K562 (cell line): Measurements from ENCODE around the gene CUX1. TPM values are rescaled to one million over a fixed set of nuclear protein-coding genes. Genes with fewer than 3 reads are reported as not detected.

Experiments used
- ATAC-seq: fragments of 200-7000 bp; cut with Tn5 transposase; 3 replicates; pipeline ENCODE4 v1.9.1; 2020; ENCODE audit warnings: moderate library complexity
- BruUV-seq: library from RNA; stranded (reverse); fragments of 400-500 nt; replicated peaks from 2 replicates; lab custom pipeline; 2021; lab: Mats Ljungman, UMichigan
- CTCF ChIA-PET: fragments of 300-600 bp; formaldehyde crosslinking; extraction: SDS; loops from one replicate; lab custom pipeline; 2021; ENCODE audit warnings: low intra/inter-chr PET ratio; lab: Yijun Ruan, JAX
- POLR2A ChIA-PET: fragments of 300-600, 350-650 bp; sonication (Branson Sonifier 250); formaldehyde crosslinking; extraction: SDS; loops from one replicate; lab custom pipeline; 2021; ENCODE audit warnings: antibody characterized with exemption, inconsistent platforms; lab: Yijun Ruan, JAX
- DNase-seq, 4 experiments: peaks; one replicate each; pipeline versions ENCODE4 v3.0.0 to v3.0.0-alpha.2; 2011 to 2018; ENCODE audit warnings: low spot score in 3 of 4, mixed read lengths in 3 of 4; ENCODE audit errors: extremely low read depth in 1 of 4
- FAIRE-seq: peaks from 2 replicates; lab custom pipeline; 2011; peaks lifted over from hg19 to GRCh38; lab: Jason Lieb, UNC
- H2AFZ ChIP-seq: 2 replicates; pipeline ENCODE4 v1.6.0; 2011; ENCODE audit warnings: low read depth, low read length, control low read depth, inconsistent platforms
- H3K27ac ChIP-seq: fragments of 200-600 bp; 3 replicates; pipeline ENCODE4 v1.8.0; 2011; ENCODE audit warnings: low read depth, mild to moderate bottlenecking, control low read depth, inconsistent platforms, low read length, moderate library complexity, mixed read lengths; ENCODE audit errors: extremely low read depth
- H3K27me3 ChIP-seq, 2 experiments: fragments of 300-600 bp in 1 of 2; 2 replicates in 1 of 2; 3 replicates in 1 of 2; pipeline versions ENCODE4 v1.6.0 to v1.8.0; 2011; ENCODE audit warnings: inconsistent platforms in 2 of 2, low read length in 2 of 2, mild to moderate bottlenecking in 1 of 2, mixed read lengths in 1 of 2, moderate library complexity in 1 of 2; ENCODE audit not compliant: control insufficient read depth in 2 of 2, insufficient read depth in 2 of 2
- H3K36me3 ChIP-seq: fragments of 300-600 bp; 3 replicates; pipeline ENCODE4 v1.8.0; 2011; ENCODE audit warnings: mild to moderate bottlenecking, low read length, inconsistent platforms; ENCODE audit not compliant: control insufficient read depth, insufficient read depth
- H3K4me1 ChIP-seq, 2 experiments: fragments of 200-600 bp in 1 of 2; replicated peaks in 1 of 2; 2 replicates in 1 of 2; 3 replicates in 1 of 2; pipeline versions ENCODE4 v1.5.1 to v1.8.0; 2011; ENCODE audit warnings: inconsistent platforms in 2 of 2, low read length in 2 of 2, mild to moderate bottlenecking in 1 of 2, mixed read lengths in 1 of 2, moderate library complexity in 1 of 2; ENCODE audit not compliant: control insufficient read depth in 2 of 2, insufficient read depth in 2 of 2
- H3K4me2 ChIP-seq: 2 replicates; pipeline ENCODE4 v1.6.1; 2011; ENCODE audit warnings: low read length, control low read depth, inconsistent platforms, mixed read lengths; ENCODE audit not compliant: insufficient read depth
- H3K4me3 ChIP-seq: fragments of 200-600 bp; sonication (generic), shearing (Covaris generic); 2 replicates; pipeline ENCODE4 v1.5.1; 2016; ENCODE audit warnings: control low read depth, inconsistent platforms
- H3K79me2 ChIP-seq: fragments of 200-600 bp; 3 replicates; pipeline ENCODE4 v1.8.0; 2011; ENCODE audit warnings: low read length, inconsistent platforms; ENCODE audit not compliant: control insufficient read depth, insufficient read depth
- H3K9ac ChIP-seq, 2 experiments: 2 replicates each; pipeline versions ENCODE4 v1.6.0 to v1.6.1; 2011; ENCODE audit warnings: low read depth in 2 of 2, low read length in 2 of 2, control low read depth in 1 of 2, inconsistent platforms in 1 of 2, mild to moderate bottlenecking in 1 of 2, mixed read lengths in 1 of 2; ENCODE audit not compliant: insufficient read depth in 1 of 2
- H3K9me1 ChIP-seq: one replicate; pipeline ENCODE4 v1.6.0; 2011; ENCODE audit warnings: inconsistent platforms, mild to moderate bottlenecking, low read length, moderate library complexity; ENCODE audit not compliant: control insufficient read depth, insufficient read depth
- H3K9me3 ChIP-seq: replicated peaks from 2 replicates; pipeline ENCODE4 v1.5.1; 2011; ENCODE audit warnings: low read depth, low read length, inconsistent platforms; ENCODE audit not compliant: control insufficient read depth, insufficient read depth
- H4K20me1 ChIP-seq: replicated peaks from 2 replicates; pipeline ENCODE4 v1.6.1; 2011; ENCODE audit warnings: low read length, inconsistent platforms, mixed read lengths; ENCODE audit not compliant: control insufficient read depth, insufficient read depth
- BHLHE40 ChIP-seq: IDR thresholded peaks from 2 replicates; pipeline ENCODE4 v1.6.1; 2011; ENCODE audit warnings: low read length, improper control_type of control experiment
- CBFB ChIP-seq: sonication (generic); formaldehyde crosslinking; IDR thresholded peaks from 2 replicates; pipeline ENCODE4 v1.4.0; 2020; ENCODE audit warnings: mild to moderate bottlenecking, missing genetic modification reagents
- CTCF ChIP-seq, 3 experiments: IDR thresholded peaks in 2 of 3; conservative IDR thresholded peaks in 1 of 3; 2 replicates each; pipeline ENCODE4 v1.5.1; 2011 to 2012; ENCODE audit warnings: low read length in 3 of 3, mild to moderate bottlenecking in 3 of 3, control low read depth in 2 of 3, improper control_type of control experiment in 1 of 3, inconsistent platforms in 1 of 3, low read depth in 1 of 3, mixed read lengths in 1 of 3, moderate library complexity in 1 of 3; ENCODE audit not compliant: insufficient read depth in 2 of 3
- NR2F6 ChIP-seq: fragments of 450-650 bp; formaldehyde crosslinking; IDR thresholded peaks from 2 replicates; pipeline ENCODE4 v1.4.0; 2020; ENCODE audit warnings: mild to moderate bottlenecking
- PHF21A ChIP-seq: fragments of 450-650 bp; IDR thresholded peaks from 2 replicates; pipeline ENCODE4 v1.6.1; 2017; ENCODE audit warnings: low read depth, borderline replicate concordance
- TSHZ1 ChIP-seq: fragments of 250-450 bp; sonication (Bioruptor Pico); IDR thresholded peaks from 2 replicates; pipeline ENCODE4 v1.4.0; 2020; ENCODE audit warnings: mild to moderate bottlenecking, moderate library complexity
- WGBS: fragments of 100-300 bp; shearing (Covaris generic); methylation state at CpG from one replicate; pipeline ENCODE4 v1.1.6; 2016; ENCODE audit warnings: low coverage, mixed read lengths; ENCODE audit not compliant: insufficient coverage; ENCODE audit errors: missing lambda C conversion rate; 5-methylcytosine and 5-hydroxymethylcytosine counted together
- in situ Hi-C: fragments of 300-500 bp; cut with MboI; formaldehyde crosslinking; loops from 4 replicates; pipeline ENCODE4 v1.15.0; 2018; ENCODE audit warnings: inconsistent platforms, mixed read lengths
- intact Hi-C: fragments of 100-400 bp; cut with micrococcal nuclease; formaldehyde crosslinking; loops from 2 replicates; pipeline ENCODE4 v1.14.2; 2022
- polyA plus RNA-seq, 8 experiments: library from polyadenylated mRNA; depleted of rRNA in 4 of 8; stranded (reverse) in 5 of 8; unstranded in 3 of 8; fragments of >200 nt; fragmentation: Nextera tagmentation in 2 of 8; fragmentation: Illumina TruSeq in 1 of 8; extraction: Ambion mirVana in 2 of 8; extraction: Trizol in 1 of 8; gene quantifications; 2 replicates each; pipeline versions ENCODE4 v1.2.1 to v1.2.3, GENCODE V29; 2011 to 2014; ENCODE audit warnings: inconsistent platforms in 1 of 8, missing spikeins in 1 of 8
- total RNA-seq, 7 experiments: library from RNA; depleted of rRNA in 6 of 7; stranded (reverse); fragments of >200 nt in 6 of 7; fragmentation: Illumina TruSeq in 2 of 7; extraction: Trizol in 2 of 7; gene quantifications; 2 replicates each; pipeline versions ENCODE4 v1.2.1 to v1.2.3, GENCODE V29; 2011 to 2021; ENCODE audit warnings: low replicate concordance in 1 of 7

The CUX1 gene
- total and polyA plus RNA-seq, 9 of the 15 experiments (the other 6 are each of a cell fraction or from before 2014, with no cell fraction given), result 3.6 to 55.3 (median 25.2) TPM

- WGBS, result 0% methylated on average over 2 of the region's 2 CpGs
- no peaks in the 10 kb centered on the region for H3K79me2 ChIP-seq
- DNase-seq (no peak), FAIRE-seq (no peak), ATAC-seq (no peak)
- H3K27me3 ChIP-seq, result peaks cover 29 to 70% of the 10 kb centered on the region in 2 experiments; a peak in 4 of 5 replicates
- BruUV-seq, result no TSS peak
- H3K27ac ChIP-seq, result no peak overlapping the region
- intact Hi-C loops (no loop called here), in situ Hi-C loops (no loop called here)
- H3K36me3 ChIP-seq, result no peaks in the 10 kb centered on the region
- H3K9me3 ChIP-seq, result no peaks in the 10 kb centered on the region
- peaks cover 0 to 23% of the 10 kb centered on the region in 2 experiments; a peak in 3 of 5 replicates for H3K4me1 ChIP-seq
- CTCF ChIA-PET, result no interaction called here
- H4K20me1 ChIP-seq, result peaks cover 34% of the 10 kb centered on the region
- no peak overlapping the region for H3K4me3 ChIP-seq
- TF ChIP-seq TSHZ1 (CRISPR knock-in tag), result no peak
- no peak for TF ChIP-seq PHF21A
- no peak for TF ChIP-seq BHLHE40
- no peak for TF ChIP-seq NR2F6 (CRISPR knock-in tag)
- TF ChIP-seq CTCF (IDR thresholded peaks at IDR 0.05 in 2 of 3, conservative IDR thresholded peaks at IDR 0.05 in 1 of 3; ENCODE audit: insufficient read depth in 2 of 3, low read depth in 1 of 3, low read length in 3 of 3), result no peak
- no peak for TF ChIP-seq CBFB (CRISPR knock-in tag)
- no peak overlapping the region for H3K9ac ChIP-seq
- POLR2A ChIA-PET, result interaction anchor here (0.7 kb wide), 1 partner anchor 746 kb away, joined by 3 read pairs; no protein-coding TSS in a partner anchor
- H3K9me1 ChIP-seq, result no peaks in the 10 kb centered on the region
- H3K4me2 ChIP-seq, result no peak overlapping the region
- no peak overlapping the region for H2AFZ ChIP-seq
Measured at GRCh38 chr7:102291916-102292267, 474.5 kb downstream of the CUX1 start.
